Measurements from ENCODE around the gene MAP7. TPM values are rescaled to one million over a fixed set of nuclear protein-coding genes. Genes with fewer than 3 reads are reported as not detected.

The MAP7 gene
- total and polyA plus RNA-seq, 2 of the 13 experiments (the other 11 are each of a cell fraction or from before 2014, with no cell fraction given): 0.04 TPM; not detected in 1

DNA sequence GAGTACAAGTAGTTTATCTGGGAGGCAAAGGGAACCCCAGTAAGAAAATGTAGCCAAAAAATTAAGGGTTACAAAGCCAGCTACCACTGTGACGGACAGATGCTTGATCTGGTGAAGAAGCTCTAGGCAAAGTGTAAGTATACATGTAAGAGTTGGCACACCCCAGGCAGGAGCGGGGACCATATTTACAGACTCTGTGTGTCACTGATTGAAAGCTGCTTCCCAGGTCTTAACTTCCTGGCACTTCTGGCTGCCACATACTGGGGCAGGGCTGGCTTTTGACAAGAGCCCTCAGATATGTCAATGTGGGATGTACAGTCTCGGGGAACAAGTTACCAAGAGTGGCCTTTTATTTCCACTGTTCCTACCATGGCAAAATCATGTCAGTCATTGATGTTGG lies 212.6 kb downstream of the MAP7 start:
- POLR2A ChIA-PET: no interaction called here
- FAIRE-seq (no peak), DNase-seq (ENCODE audit: low spot score) (no peak), ATAC-seq (no peak)
- Histone ChIP-seq H3K9ac (ENCODE audit: insufficient read depth, low read depth, low read length) (no peak overlapping the region), H4K20me1 (ENCODE audit: insufficient read depth, low read length) (no peaks in the 10 kb centered on the region), H3K36me3 (replicated peaks in 1 of 2; ENCODE audit: control insufficient read depth in 1 of 2, insufficient read depth in 2 of 2, low read length in 2 of 2) (no peaks in the 10 kb centered on the region), H2AFZ (ENCODE audit: low read length) (no peak overlapping the region), H3K4me3 (replicated peaks in 1 of 3; ENCODE audit: insufficient read depth in 1 of 3, low read depth in 2 of 3, low read length in 3 of 3) (no peak overlapping the region), H3K27ac (ENCODE audit: extremely low read length, insufficient read depth, low read length) (no peak overlapping the region), H3K9me3 (ENCODE audit: low read length) (no peaks in the 10 kb centered on the region), H3K4me1 (ENCODE audit: insufficient read depth, low read length) (0 out of 2 replicates have a peak, but pooled peaks cover 6% of the 10 kb centered on the region), H3K4me2 (ENCODE audit: low read depth, low read length) (no peak overlapping the region), H3K79me2 (ENCODE audit: insufficient read depth, low read length) (no peaks in the 10 kb centered on the region), H3K27me3 (ENCODE audit: control insufficient read depth in 1 of 2, insufficient read depth in 2 of 2, low read length in 2 of 2) (peaks cover 2 to 21% of the 10 kb centered on the region in 2 experiments; a peak in 3 of 5 replicates)
- WGBS (ENCODE audit: low lambda C conversion rate): 10% methylated on average over 3 of the region's 3 CpGs
- no peak for TF ChIP-seq ETV5 (CRISPR knock-in tag; IDR thresholded peaks at IDR 0.05; ENCODE audit: borderline replicate concordance)
- TF ChIP-seq, protein P1, sequence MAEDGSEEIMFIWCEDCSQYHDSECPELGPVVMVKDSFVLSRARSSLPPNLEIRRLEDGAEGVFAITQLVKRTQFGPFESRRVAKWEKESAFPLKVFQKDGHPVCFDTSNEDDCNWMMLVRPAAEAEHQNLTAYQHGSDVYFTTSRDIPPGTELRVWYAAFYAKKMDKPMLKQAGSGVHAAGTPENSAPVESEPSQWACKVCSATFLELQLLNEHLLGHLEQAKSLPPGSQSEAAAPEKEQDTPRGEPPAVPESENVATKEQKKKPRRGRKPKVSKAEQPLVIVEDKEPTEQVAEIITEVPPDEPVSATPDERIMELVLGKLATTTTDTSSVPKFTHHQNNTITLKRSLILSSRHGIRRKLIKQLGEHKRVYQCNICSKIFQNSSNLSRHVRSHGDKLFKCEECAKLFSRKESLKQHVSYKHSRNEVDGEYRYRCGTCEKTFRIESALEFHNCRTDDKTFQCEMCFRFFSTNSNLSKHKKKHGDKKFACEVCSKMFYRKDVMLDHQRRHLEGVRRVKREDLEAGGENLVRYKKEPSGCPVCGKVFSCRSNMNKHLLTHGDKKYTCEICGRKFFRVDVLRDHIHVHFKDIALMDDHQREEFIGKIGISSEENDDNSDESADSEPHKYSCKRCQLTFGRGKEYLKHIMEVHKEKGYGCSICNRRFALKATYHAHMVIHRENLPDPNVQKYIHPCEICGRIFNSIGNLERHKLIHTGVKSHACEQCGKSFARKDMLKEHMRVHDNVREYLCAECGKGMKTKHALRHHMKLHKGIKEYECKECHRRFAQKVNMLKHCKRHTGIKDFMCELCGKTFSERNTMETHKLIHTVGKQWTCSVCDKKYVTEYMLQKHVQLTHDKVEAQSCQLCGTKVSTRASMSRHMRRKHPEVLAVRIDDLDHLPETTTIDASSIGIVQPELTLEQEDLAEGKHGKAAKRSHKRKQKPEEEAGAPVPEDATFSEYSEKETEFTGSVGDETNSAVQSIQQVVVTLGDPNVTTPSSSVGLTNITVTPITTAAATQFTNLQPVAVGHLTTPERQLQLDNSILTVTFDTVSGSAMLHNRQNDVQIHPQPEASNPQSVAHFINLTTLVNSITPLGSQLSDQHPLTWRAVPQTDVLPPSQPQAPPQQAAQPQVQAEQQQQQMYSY (CRISPR knock-in tag; IDR thresholded peaks at IDR 0.05): no peak
- no peak for TF ChIP-seq KLF11 (CRISPR knock-in tag; IDR thresholded peaks at IDR 0.05)
- TF ChIP-seq MED1 (CRISPR knock-in tag; IDR thresholded peaks at IDR 0.05): no peak
- TF ChIP-seq SOX5 (CRISPR knock-in tag; IDR thresholded peaks at IDR 0.05; ENCODE audit: borderline replicate concordance): no peak
- TF ChIP-seq KLF9 (CRISPR knock-in tag; IDR thresholded peaks at IDR 0.05; ENCODE audit: low read depth): no peak
- no peak for TF ChIP-seq ZNF563 (CRISPR knock-in tag; IDR thresholded peaks at IDR 0.05)
- no peak for TF ChIP-seq KAT7 (CRISPR knock-in tag; IDR thresholded peaks at IDR 0.05; ENCODE audit: borderline replicate concordance)
- no peak for TF ChIP-seq ZNF562 (CRISPR knock-in tag; IDR thresholded peaks at IDR 0.05; ENCODE audit: borderline replicate concordance)
- intact Hi-C loops (cut with micrococcal nuclease; ENCODE audit: unreplicated experiment): no loop called here
- in situ Hi-C loops (cut with HindIII; ENCODE audit: extremely low pct_ligation_motif_present, low pct_unique_long_range_greater_than_20kb): no loop called here
- no TSS peak for BruUV-seq (replicated peaks)
- CTCF ChIA-PET (ENCODE audit: low intra/inter-chr PET ratio, low total read pairs): no interaction called here

Measured in HepG2 (cell line).